HEK293 (cell line): ENCODE results near the gene PPIL3.

ENCODE experiments used
- GLI4 ChIP-seq: fragments of 450-650 bp; formaldehyde crosslinking; IDR thresholded peaks from 2 replicates; pipeline ENCODE4 v1.5.1; 2016; ENCODE audit warnings: missing biosample characterization, missing genetic modification characterization
- KLF10 ChIP-seq: fragments of 450-650 bp; IDR thresholded peaks from 2 replicates; pipeline ENCODE4 v1.5.1; 2018; ENCODE audit warnings: missing biosample characterization, mild to moderate bottlenecking, missing genetic modification characterization
- KLF16 ChIP-seq: fragments of 450-650 bp; formaldehyde crosslinking; IDR thresholded peaks from 2 replicates; pipeline ENCODE4 v1.5.1; 2017; ENCODE audit warnings: missing biosample characterization, missing genetic modification characterization
- OVOL3 ChIP-seq: fragments of 450-650 bp; formaldehyde crosslinking; IDR thresholded peaks from 2 replicates; pipeline ENCODE4 v1.5.1; 2016; ENCODE audit warnings: missing biosample characterization, missing genetic modification characterization
- RBAK ChIP-seq: fragments of 450-650 bp; formaldehyde crosslinking; IDR thresholded peaks from 2 replicates; pipeline ENCODE4 v1.5.1; 2016; ENCODE audit warnings: missing biosample characterization, missing genetic modification characterization
- SP7 ChIP-seq: fragments of 450-650 bp; formaldehyde crosslinking; IDR thresholded peaks from 2 replicates; pipeline ENCODE4 v1.5.1; 2016; ENCODE audit warnings: missing biosample characterization, missing genetic modification characterization
- WT1 ChIP-seq: fragments of 450-650 bp; formaldehyde crosslinking; IDR thresholded peaks from 2 replicates; pipeline ENCODE4 v1.5.1; 2016; ENCODE audit warnings: missing biosample characterization, missing genetic modification characterization
- ZBTB1 ChIP-seq: fragments of 450-650 bp; formaldehyde crosslinking; IDR thresholded peaks from 2 replicates; pipeline ENCODE4 v1.5.1; 2016; ENCODE audit warnings: missing biosample characterization, missing genetic modification characterization
- ZNF157 ChIP-seq: fragments of 450-650 bp; formaldehyde crosslinking; IDR thresholded peaks from 2 replicates; pipeline ENCODE4 v1.5.1; 2016; ENCODE audit warnings: missing biosample characterization, missing genetic modification characterization
- ZNF211 ChIP-seq: fragments of 450-650 bp; formaldehyde crosslinking; IDR thresholded peaks from 2 replicates; pipeline ENCODE4 v1.5.1; 2016; ENCODE audit warnings: low read depth, missing biosample characterization, missing genetic modification characterization
- ZNF266 ChIP-seq: fragments of 450-650 bp; formaldehyde crosslinking; IDR thresholded peaks from 2 replicates; pipeline ENCODE4 v1.5.1; 2016; ENCODE audit warnings: missing biosample characterization, missing genetic modification characterization, low read depth
- ZNF292 ChIP-seq: fragments of 450-650 bp; formaldehyde crosslinking; IDR thresholded peaks from 2 replicates; pipeline ENCODE4 v1.5.1; 2016; ENCODE audit warnings: low read depth, missing biosample characterization, missing genetic modification characterization, borderline replicate concordance
- ZNF311 ChIP-seq: fragments of 450-650 bp; formaldehyde crosslinking; IDR thresholded peaks from 2 replicates; pipeline ENCODE4 v1.5.1; 2017; ENCODE audit warnings: missing biosample characterization, missing genetic modification characterization, borderline replicate concordance
- ZNF37A ChIP-seq: fragments of 450-650 bp; IDR thresholded peaks from 2 replicates; pipeline ENCODE4 v1.5.1; 2018; ENCODE audit warnings: missing biosample characterization, missing genetic modification characterization
- ZNF391 ChIP-seq: fragments of 450-650 bp; formaldehyde crosslinking; IDR thresholded peaks from 2 replicates; pipeline ENCODE4 v1.5.1; 2016; ENCODE audit warnings: low read depth, missing biosample characterization, missing genetic modification characterization, borderline replicate concordance
- ZNF433 ChIP-seq: fragments of 450-650 bp; formaldehyde crosslinking; IDR thresholded peaks from 2 replicates; pipeline ENCODE4 v1.5.1; 2016; ENCODE audit warnings: missing biosample characterization, missing genetic modification characterization, low read depth
- ZNF548 ChIP-seq: fragments of 450-650 bp; formaldehyde crosslinking; IDR thresholded peaks from 2 replicates; pipeline ENCODE4 v1.5.1; 2016; ENCODE audit warnings: missing biosample characterization, missing genetic modification characterization
- ZNF629 ChIP-seq: fragments of 450-650 bp; formaldehyde crosslinking; IDR thresholded peaks from 2 replicates; pipeline ENCODE4 v1.5.1; 2017; ENCODE audit warnings: missing biosample characterization, missing genetic modification characterization
- ZNF660 ChIP-seq: fragments of 450-650 bp; IDR thresholded peaks from 2 replicates; pipeline ENCODE4 v1.5.1; 2018; ENCODE audit warnings: missing biosample characterization, mild to moderate bottlenecking, missing genetic modification characterization
- ZNF777 ChIP-seq: fragments of 450-650 bp; formaldehyde crosslinking; IDR thresholded peaks from 2 replicates; pipeline ENCODE4 v1.5.1; 2017; ENCODE audit warnings: missing biosample characterization, missing genetic modification characterization, borderline replicate concordance
- ZNF791 ChIP-seq: fragments of 450-650 bp; formaldehyde crosslinking; IDR thresholded peaks from 2 replicates; pipeline ENCODE4 v1.5.1; 2016; ENCODE audit warnings: missing biosample characterization, missing genetic modification characterization
- ZXDB ChIP-seq: fragments of 450-650 bp; formaldehyde crosslinking; IDR thresholded peaks from 2 replicates; pipeline ENCODE4 v1.5.1; 2016; ENCODE audit warnings: missing biosample characterization, missing genetic modification characterization
- TF ChIP-seq, protein P1 (sequence below): fragments of 450-650 bp; formaldehyde crosslinking; IDR thresholded peaks from 2 replicates; pipeline ENCODE4 v1.5.1; 2016; ENCODE audit warnings: missing biosample characterization, missing genetic modification characterization
- TF ChIP-seq, protein P2 (sequence below): fragments of 450-650 bp; formaldehyde crosslinking; IDR thresholded peaks from 2 replicates; pipeline ENCODE4 v1.5.1; 2017; ENCODE audit warnings: missing biosample characterization, missing genetic modification characterization
- TF ChIP-seq, protein P3 (sequence below): fragments of 450-650 bp; formaldehyde crosslinking; IDR thresholded peaks from 2 replicates; pipeline ENCODE4 v1.5.1; 2016; ENCODE audit warnings: missing biosample characterization, missing genetic modification characterization
- TF ChIP-seq, protein P4 (sequence below): fragments of 450-650 bp; formaldehyde crosslinking; IDR thresholded peaks from 2 replicates; pipeline ENCODE4 v1.5.1; 2016; ENCODE audit warnings: missing biosample characterization, missing genetic modification characterization
- TF ChIP-seq, protein P5 (sequence below): fragments of 450-650 bp; formaldehyde crosslinking; IDR thresholded peaks from 2 replicates; pipeline ENCODE4 v1.5.1; 2016; ENCODE audit warnings: missing biosample characterization, missing genetic modification characterization, borderline replicate concordance
- TF ChIP-seq, protein P6 (sequence below): fragments of 450-650 bp; formaldehyde crosslinking; IDR thresholded peaks from 2 replicates; pipeline ENCODE4 v1.5.1; 2016; ENCODE audit warnings: missing biosample characterization, missing genetic modification characterization, low read depth

The PPIL3 gene

DNA sequence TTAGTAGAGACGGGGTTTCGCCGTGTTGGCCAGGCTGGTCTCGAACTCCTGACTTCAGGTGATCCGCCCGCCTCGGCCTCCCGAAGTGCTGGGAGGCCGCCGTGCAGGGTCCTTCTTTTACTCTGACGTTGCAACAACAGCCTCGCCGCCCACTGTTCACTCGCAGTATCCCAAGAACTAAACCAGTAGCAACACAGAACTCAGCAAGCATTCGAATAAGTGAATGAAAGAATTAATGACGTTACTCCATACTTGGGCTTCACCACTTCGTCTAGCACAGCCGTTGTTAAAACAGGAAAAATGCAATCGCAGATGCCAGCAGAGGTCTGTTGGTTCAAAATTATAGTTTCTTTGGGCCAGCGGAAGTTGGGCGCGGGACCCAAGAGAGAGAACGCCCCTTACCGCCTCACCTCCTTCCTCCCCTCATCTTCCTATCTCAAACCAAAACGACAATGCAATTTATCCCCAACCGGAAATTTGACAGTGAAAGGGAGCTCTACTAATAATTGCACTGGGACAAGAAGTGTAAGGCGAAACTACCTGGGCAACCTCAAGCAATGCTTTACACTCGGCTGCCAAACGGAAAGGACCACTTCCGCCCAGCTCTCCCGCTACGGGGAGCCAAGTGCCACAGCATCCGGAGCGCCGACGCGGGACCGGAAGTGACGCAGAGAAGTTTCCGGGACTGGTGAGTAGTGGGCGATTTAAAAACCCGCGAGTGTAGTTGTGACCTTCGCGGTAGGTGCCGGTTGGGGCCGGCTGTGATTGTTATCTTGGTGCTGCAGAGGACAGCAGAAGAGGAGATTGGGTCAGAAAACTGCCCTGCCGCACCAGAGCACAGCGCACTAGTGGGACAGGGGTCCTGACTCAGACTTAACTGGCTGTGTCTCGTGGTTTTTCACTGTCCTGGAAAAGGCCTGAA lies at the start of gene PPIL3, which contains the start of gene NIF3L1 (continued):
- no peak for TF ChIP-seq ZNF311 (tag by site-specific recombination)
- no peak; the same call in 1 of the 2 replicates for TF ChIP-seq WT1 (tag by site-specific recombination)
- TF ChIP-seq SP7 (tag by site-specific recombination) = peak; percentile 84
- TF ChIP-seq ZNF629 (tag by site-specific recombination) = peak; percentile 89
- TF ChIP-seq GLI4 (tag by site-specific recombination) = no peak; the same call in 1 of the 2 replicates
- no peak for TF ChIP-seq RBAK (tag by site-specific recombination)
- TF ChIP-seq ZNF548 (tag by site-specific recombination) = no peak
- TF ChIP-seq OVOL3 = peak; percentile 38; the same call in 1 of the 2 replicates
- TF ChIP-seq KLF16 (tag by site-specific recombination) = 0 out of 2 replicates have a peak, but pooled peaks have one; percentile 14
- TF ChIP-seq ZNF391 = peak; percentile 46; the same call in 1 of the 2 replicates
- TF ChIP-seq ZNF292 (tag by site-specific recombination) = no peak
- TF ChIP-seq ZNF37A (tag by site-specific recombination) = no peak
- TF ChIP-seq, protein P1, sequence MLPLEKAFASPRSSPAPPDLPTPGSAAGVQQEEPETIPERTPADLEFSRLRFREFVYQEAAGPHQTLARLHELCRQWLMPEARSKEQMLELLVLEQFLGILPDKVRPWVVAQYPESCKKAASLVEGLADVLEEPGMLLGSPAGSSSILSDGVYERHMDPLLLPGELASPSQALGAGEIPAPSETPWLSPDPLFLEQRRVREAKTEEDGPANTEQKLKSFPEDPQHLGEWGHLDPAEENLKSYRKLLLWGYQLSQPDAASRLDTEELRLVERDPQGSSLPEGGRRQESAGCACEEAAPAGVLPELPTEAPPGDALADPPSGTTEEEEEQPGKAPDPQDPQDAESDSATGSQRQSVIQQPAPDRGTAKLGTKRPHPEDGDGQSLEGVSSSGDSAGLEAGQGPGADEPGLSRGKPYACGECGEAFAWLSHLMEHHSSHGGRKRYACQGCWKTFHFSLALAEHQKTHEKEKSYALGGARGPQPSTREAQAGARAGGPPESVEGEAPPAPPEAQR (tag by site-specific recombination) = 0 out of 2 replicates have a peak, but pooled peaks have one; percentile 7
- TF ChIP-seq ZNF433 (tag by site-specific recombination) = no peak
- TF ChIP-seq ZNF211 (tag by site-specific recombination) = no peak
- TF ChIP-seq ZXDB (tag by site-specific recombination) = peak; percentile 79
- TF ChIP-seq, protein P2, sequence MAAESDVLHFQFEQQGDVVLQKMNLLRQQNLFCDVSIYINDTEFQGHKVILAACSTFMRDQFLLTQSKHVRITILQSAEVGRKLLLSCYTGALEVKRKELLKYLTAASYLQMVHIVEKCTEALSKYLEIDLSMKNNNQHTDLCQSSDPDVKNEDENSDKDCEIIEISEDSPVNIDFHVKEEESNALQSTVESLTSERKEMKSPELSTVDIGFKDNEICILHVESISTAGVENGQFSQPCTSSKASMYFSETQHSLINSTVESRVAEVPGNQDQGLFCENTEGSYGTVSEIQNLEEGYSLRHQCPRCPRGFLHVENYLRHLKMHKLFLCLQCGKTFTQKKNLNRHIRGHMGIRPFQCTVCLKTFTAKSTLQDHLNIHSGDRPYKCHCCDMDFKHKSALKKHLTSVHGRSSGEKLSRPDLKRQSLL (tag by site-specific recombination) = peak; percentile 40; the same call in 1 of the 2 replicates
- no peak for TF ChIP-seq KLF10
- TF ChIP-seq ZNF266 (tag by site-specific recombination) = peak; percentile 85; the same call in 1 of the 2 replicates
- TF ChIP-seq, protein P3, sequence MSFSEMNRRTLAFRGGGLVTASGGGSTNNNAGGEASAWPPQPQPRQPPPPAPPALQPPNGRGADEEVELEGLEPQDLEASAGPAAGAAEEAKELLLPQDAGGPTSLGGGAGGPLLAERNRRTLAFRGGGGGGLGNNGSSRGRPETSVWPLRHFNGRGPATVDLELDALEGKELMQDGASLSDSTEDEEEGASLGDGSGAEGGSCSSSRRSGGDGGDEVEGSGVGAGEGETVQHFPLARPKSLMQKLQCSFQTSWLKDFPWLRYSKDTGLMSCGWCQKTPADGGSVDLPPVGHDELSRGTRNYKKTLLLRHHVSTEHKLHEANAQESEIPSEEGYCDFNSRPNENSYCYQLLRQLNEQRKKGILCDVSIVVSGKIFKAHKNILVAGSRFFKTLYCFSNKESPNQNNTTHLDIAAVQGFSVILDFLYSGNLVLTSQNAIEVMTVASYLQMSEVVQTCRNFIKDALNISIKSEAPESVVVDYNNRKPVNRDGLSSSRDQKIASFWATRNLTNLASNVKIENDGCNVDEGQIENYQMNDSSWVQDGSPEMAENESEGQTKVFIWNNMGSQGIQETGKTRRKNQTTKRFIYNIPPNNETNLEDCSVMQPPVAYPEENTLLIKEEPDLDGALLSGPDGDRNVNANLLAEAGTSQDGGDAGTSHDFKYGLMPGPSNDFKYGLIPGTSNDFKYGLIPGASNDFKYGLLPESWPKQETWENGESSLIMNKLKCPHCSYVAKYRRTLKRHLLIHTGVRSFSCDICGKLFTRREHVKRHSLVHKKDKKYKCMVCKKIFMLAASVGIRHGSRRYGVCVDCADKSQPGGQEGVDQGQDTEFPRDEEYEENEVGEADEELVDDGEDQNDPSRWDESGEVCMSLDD (tag by site-specific recombination) = no peak
- peak; percentile 94 for TF ChIP-seq ZNF660 (tag by site-specific recombination)
- 0 out of 2 replicates have a peak, but pooled peaks have one; percentile 77 for TF ChIP-seq ZBTB1
- TF ChIP-seq ZNF777 = no peak
- TF ChIP-seq ZNF791 = no peak
- no peak for TF ChIP-seq ZNF157 (tag by site-specific recombination)
- TF ChIP-seq, protein P4, sequence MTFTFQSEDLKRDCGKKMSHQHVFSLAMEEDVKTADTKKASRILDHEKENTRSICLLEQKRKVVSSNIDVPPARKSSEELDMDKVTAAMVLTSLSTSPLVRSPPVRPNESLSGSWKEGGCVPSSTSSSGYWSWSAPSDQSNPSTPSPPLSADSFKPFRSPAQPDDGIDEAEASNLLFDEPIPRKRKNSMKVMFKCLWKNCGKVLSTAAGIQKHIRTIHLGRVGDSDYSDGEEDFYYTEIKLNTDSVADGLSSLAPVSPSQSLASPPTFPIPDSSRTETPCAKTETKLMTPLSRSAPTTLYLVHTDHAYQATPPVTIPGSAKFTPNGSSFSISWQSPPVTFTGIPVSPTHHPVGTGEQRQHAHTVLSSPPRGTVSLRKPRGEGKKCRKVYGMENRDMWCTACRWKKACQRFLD (tag by site-specific recombination) = no peak
- TF ChIP-seq, protein P5, sequence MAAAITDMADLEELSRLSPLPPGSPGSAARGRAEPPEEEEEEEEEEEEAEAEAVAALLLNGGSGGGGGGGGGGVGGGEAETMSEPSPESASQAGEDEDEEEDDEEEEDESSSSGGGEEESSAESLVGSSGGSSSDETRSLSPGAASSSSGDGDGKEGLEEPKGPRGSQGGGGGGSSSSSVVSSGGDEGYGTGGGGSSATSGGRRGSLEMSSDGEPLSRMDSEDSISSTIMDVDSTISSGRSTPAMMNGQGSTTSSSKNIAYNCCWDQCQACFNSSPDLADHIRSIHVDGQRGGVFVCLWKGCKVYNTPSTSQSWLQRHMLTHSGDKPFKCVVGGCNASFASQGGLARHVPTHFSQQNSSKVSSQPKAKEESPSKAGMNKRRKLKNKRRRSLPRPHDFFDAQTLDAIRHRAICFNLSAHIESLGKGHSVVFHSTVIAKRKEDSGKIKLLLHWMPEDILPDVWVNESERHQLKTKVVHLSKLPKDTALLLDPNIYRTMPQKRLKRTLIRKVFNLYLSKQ (tag by site-specific recombination) = no peak
- TF ChIP-seq, protein P6, sequence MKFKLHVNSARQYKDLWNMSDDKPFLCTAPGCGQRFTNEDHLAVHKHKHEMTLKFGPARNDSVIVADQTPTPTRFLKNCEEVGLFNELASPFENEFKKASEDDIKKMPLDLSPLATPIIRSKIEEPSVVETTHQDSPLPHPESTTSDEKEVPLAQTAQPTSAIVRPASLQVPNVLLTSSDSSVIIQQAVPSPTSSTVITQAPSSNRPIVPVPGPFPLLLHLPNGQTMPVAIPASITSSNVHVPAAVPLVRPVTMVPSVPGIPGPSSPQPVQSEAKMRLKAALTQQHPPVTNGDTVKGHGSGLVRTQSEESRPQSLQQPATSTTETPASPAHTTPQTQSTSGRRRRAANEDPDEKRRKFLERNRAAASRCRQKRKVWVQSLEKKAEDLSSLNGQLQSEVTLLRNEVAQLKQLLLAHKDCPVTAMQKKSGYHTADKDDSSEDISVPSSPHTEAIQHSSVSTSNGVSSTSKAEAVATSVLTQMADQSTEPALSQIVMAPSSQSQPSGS (tag by site-specific recombination) = 0 out of 2 replicates have a peak, but pooled peaks have one; percentile 23
